HG03280 (cell line): ENCODE results near the gene TMC1.

Experiments used
- ATAC-seq: cut with Tn5 transposase; IDR thresholded peaks from one replicate; pipeline ENCODE4 v1.9.1; 2021; ENCODE audit warnings: mild to moderate bottlenecking, moderate library complexity; ENCODE audit not compliant: unreplicated experiment

TMC1 gene

DNA sequence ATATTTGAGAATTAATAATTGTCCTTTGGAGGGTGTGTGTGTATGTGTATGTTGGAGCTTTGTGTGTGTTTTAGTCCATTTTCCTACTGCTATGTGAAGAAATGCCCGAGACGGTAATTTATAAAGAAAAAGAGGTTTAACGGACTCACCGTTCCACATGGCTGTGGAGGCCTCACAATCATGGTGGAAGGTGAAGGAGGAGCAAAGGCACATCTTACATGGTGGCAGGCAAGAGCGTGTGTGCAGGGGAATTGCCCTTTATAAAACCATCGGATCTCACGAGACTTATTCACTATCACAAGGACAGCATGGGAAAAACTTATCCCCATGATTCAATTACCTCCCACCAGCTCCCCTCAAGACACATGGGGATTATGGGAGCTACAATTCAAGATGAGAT lies 44.1 kb downstream of the TMC1 start:
- ATAC-seq = no peak

DNA sequence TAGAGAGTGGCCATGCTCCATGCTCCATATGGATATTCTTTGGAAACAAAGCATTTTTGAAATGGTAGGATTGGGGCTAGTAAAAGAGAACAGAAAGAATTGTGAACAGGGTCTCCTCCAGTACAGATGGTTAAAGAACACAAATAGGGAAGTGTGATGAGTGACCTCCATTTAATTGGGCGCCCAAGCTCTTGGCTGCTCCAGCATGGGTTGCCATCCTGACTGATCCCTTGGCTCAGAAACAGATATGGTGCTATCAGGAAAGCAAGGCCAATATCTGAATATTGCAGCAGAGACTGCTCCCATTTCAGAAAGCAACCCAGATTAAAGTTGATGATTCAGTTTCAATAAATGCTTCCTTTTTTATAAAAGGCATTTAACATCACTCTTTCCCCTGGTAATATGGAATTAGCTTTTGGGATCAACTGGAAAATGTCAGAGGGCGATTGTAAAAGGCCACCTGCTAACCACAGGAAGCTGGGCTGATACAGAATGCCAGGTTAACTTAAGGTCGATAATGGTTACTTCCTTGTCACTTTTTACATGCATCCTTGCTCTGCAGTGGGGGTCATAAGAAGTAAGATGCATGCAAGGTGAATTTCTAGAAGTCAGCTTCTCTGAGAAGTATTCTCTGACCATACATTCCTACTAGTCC lies 52.9 kb downstream of the TMC1 start:
- ATAC-seq = no peak

- no peak for ATAC-seq
These were observed 54.3 kb downstream of the TMC1 start for GRCh38 chr9:72575666-72576065.

DNA sequence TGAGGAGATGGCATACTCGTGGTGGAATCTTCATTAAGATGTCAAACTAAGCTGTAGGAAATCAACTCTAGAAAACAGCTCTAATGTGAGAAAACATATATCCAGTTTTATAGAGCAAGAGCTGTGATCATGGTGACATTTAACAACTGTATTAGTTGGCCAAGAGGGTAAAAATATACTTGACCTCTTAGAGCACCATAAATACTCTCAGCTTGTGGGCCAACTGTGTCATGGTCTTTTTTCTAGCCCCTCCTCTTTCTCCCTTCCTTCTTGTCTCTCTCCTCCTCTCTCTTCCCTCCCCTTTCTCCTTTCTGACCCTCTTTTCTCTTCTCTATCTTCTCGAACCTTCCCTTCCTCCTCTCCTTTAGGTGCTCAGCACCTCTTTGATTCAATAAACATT lies 54.7 kb downstream of the TMC1 start:
- ATAC-seq = no peak

GRCh38 chr9:72577212-72577753 lies 55.9 kb downstream of the TMC1 start:
- ATAC-seq = no peak

DNA sequence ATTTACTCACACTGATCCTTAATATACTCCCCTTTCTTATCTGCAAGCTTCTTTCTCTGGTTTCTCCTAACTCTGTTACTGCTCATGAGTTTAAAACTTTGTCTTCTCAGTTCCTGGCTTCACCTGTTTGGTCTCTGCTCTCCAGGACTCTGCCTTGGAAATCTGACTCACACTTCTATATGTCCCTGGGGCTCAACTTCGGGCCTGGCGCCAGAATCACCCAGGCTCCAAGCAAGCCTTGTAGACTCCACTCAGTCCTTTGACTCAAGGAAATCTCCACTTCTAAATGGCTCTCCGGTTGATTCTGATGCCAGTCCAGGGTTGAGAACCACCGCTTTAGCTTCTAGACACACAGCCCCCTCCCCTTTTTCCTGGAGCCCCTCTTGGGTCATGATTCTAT lies 57.8 kb downstream of the TMC1 start:
- ATAC-seq = no peak

GRCh38 chr9:72579880-72580550 lies 58.6 kb downstream of the TMC1 start:
- ATAC-seq = no peak

- no peak for ATAC-seq
These were observed 60.3 kb downstream of the TMC1 start for GRCh38 chr9:72581694-72582093.

DNA sequence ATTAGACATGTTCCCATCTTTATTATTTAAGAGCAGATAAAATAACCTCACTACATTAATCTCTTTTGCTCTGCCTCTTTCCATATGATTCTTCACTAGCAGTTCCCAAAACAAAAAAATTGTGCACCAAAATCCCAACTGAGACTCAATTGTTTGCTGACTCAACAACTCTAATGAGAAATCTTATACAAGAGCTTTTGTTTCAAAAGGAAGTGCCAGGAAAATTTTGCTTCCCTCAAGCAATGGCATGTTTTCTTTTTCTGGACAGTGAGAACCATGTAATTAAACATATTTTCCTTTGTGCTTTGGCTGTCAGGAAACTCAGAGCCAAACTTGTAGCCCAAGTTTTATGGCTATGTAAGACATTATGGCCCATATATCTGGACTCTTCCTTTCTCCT lies 62.0 kb downstream of the TMC1 start:
- ATAC-seq = no peak

- ATAC-seq = no peak
These were observed 65.2 kb downstream of the TMC1 start for GRCh38 chr9:72586388-72587130.

DNA sequence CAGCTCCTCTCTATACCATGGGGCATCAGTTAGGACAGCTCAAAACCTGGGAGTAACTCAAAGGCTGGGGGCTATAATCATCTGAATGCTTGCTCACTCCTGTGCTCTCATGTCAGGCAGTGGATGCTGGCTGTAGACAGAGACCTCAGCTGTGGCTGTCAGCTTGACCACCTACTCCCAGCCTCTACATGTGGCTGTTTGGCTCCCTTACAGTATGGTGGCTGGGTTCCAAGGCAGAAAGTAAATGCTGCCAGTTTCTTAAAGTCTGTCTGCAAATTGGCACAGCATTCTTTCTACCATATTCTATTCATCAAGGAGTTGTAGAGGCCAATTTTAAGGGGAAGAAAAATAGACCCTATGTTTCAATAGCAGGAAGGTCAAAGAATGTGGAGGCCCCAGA lies 66.9 kb downstream of the TMC1 start:
- ATAC-seq = no peak

- ATAC-seq = no peak
These were observed 68.5 kb downstream of the TMC1 start for GRCh38 chr9:72589667-72590521.

- ATAC-seq = no peak
These were observed 69.4 kb downstream of the TMC1 start for GRCh38 chr9:72590824-72591223.

DNA sequence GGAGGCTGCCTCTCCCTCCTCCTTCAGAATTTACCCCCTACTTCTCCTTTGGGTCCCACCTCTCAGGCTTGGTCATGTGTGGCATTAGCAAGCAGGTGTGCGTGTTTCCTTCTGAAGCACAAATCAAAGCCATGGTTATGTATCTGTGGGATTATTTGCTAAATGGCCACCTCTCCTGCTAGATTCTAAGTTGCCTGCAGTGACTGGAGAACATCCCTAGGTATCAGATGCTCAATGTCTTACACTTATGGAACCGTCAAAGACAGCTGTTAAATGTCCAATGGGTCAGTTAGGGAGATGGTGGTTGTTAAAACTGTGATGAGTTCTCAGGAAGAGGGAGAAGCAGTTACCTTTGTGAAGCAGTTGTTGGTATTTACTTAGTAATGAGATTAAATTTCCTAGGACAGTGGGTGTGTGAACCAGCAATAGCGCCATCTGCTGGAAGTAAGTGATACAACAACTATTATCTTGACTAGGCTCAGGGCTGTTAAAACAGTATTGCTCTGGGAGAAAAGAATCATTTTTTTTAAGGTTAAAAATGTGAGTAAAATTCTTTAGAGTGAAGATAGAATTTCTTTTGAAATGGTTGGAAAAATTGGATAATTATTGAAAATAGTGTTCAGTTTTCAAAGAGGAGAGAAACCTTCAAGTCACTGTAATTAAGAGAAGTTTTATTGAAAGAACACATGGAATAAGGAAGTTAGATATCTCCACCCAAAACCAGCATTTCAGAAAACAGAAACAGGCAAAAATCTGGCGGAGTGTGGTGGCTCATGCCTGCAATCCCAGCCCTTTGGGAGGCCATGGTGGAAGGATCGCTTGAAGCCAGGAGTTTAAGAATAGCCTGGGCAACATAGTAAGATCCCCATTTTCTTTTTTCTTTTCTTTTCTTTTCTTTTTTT lies 71.3 kb downstream of the TMC1 start:
- peak; percentile 83 for ATAC-seq

- ATAC-seq = no peak
These were observed 75.2 kb downstream of the TMC1 start for GRCh38 chr9:72596451-72597180.

DNA sequence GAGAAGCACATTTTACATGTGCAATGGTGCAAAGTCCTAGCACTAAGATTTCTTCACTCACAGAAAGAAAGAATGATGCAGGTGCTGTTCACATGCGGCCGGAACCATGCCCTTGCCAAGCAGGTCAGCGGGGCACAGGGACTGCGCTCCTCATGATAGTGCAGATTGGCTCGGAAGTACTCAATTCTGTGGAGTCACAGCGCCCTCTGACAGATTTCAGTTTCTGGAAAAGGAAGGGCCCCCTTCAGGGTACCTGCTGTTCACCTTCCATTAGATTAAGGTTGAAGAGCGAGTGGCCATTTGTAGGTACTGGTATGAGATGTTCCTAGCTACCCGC lies 75.7 kb downstream of the TMC1 start:
- no peak for ATAC-seq

DNA sequence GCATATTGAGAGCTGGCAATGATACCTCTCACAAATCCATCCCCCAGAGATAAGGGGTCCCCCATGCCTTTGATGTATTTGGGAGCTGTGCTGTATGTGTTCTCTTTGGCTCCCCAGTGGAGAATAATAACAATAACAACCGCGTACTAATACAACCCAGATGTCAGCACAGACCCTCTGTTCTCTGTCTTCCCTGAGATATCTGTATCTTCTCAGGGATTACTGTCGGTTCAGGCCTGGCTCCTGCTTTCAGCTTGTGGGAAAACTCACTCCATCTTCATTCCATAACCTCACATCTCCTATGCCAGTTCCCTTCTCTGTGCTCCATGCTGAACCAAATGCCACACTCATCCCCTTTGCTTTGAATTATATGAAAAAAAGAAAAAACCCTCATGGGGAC lies 76.2 kb downstream of the TMC1 start:
- no peak for ATAC-seq

DNA sequence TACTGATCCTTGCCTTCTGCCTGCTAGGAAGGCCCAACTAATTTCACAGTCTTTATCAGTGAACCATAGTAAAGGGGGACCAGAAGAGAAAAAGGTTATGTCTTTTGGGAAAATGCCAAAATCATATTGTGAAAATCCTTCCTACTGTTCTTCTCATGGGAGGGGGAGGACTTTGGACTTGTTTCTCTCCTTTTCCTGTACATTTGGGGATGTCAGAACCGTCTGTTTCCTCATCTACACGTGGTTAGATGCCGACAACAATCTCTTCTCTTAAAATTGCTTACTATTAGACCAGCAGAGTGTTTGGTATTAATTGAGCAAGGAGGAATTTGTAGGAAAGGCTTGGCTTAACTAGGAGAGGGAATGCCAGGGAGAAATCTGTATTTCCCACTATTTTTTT lies 77.2 kb downstream of the TMC1 start:
- no peak for ATAC-seq

GRCh38 chr9:72599874-72600534 lies 78.6 kb downstream of the TMC1 start:
- no peak for ATAC-seq
